Natural killer cell (primary cell): ENCODE measurements around the gene CDNF. TPM values are rescaled to one million over a fixed set of nuclear protein-coding genes. Genes with fewer than 3 reads are reported as not detected.

Experiments
- ATAC-seq, 3 donors: fragments of 150-1000 bp in 2 of 3; fragments of 200-7000 bp in 1 of 3; cut with Tn5 transposase; 1 replicate in 1 of 3; 2 replicates in 2 of 3; pipeline ENCODE4 v1.10.0; 2021; ENCODE audit warnings: mild to moderate bottlenecking in 2 of 3, moderate library complexity in 2 of 3
- DNase-seq, 2 donors: peaks; one replicate each; pipeline versions ENCODE4 v3.0.0 to v3.0.0-alpha.2; 2013 to 2021; ENCODE audit warnings: mixed read lengths in 1 of 2
- H3K27ac ChIP-seq: one replicate; pipeline ENCODE4 v1.5.1; 2013; ENCODE audit warnings: mild to moderate bottlenecking, low read length
- H3K27me3 ChIP-seq: one replicate; pipeline ENCODE4 v1.6.1; 2013; ENCODE audit warnings: low read length; ENCODE audit not compliant: control insufficient read depth, insufficient read depth
- H3K36me3 ChIP-seq: one replicate; pipeline ENCODE4 v1.6.1; 2013; ENCODE audit warnings: low read length; ENCODE audit not compliant: control insufficient read depth, insufficient read depth
- H3K4me1 ChIP-seq: one replicate; pipeline ENCODE4 v1.6.1; 2013; ENCODE audit warnings: low read length; ENCODE audit not compliant: control insufficient read depth, insufficient read depth
- H3K4me3 ChIP-seq: one replicate; pipeline ENCODE4 v1.5.1; 2013; ENCODE audit warnings: low read length
- H3K9me3 ChIP-seq: one replicate; pipeline ENCODE4 v1.6.1; 2013; ENCODE audit warnings: low read length; ENCODE audit not compliant: control insufficient read depth, insufficient read depth
- H3K27ac Mint-ChIP-seq, 2 donors: one replicate each; pipeline ENCODE4 v1.8.0; 2022; ENCODE audit warnings: mild to moderate bottlenecking in 2 of 2, mixed read lengths in 2 of 2, moderate library complexity in 1 of 2
- H3K27me3 Mint-ChIP-seq, 2 donors: one replicate each; pipeline ENCODE4 v1.8.0; 2022; ENCODE audit warnings: low read depth in 2 of 2, mixed read lengths in 2 of 2
- H3K36me3 Mint-ChIP-seq: one replicate; pipeline ENCODE4 v1.8.0; 2022; ENCODE audit warnings: mixed read lengths
- H3K4me1 Mint-ChIP-seq, 2 donors: one replicate each; pipeline ENCODE4 v1.8.0; 2022; ENCODE audit warnings: mixed read lengths in 2 of 2
- H3K4me3 Mint-ChIP-seq: one replicate; pipeline ENCODE4 v1.8.0; 2022; ENCODE audit warnings: mild to moderate bottlenecking, moderate library complexity, mixed read lengths
- H3K9me3 Mint-ChIP-seq, 2 donors: one replicate each; pipeline ENCODE4 v1.8.0; 2022; ENCODE audit warnings: mixed read lengths in 2 of 2
- CTCF ChIP-seq: fragments of 200-600 bp; IDR thresholded peaks from one replicate; pipeline ENCODE4 v1.8.0; 2022; ENCODE audit warnings: antibody characterized with exemption
- WGBS: methylation state at CpG from one replicate; pipeline ENCODE4 v1.1.7; 2013; ENCODE audit warnings: missing lambda C conversion rate; ENCODE audit not compliant: insufficient coverage; 5-methylcytosine and 5-hydroxymethylcytosine counted together
- intact Hi-C: fragments of 100-400 bp; cut with micrococcal nuclease; formaldehyde crosslinking; loops from one replicate; pipeline ENCODE4 v1.14.2; 2022
- total RNA-seq, 4 donors: library from RNA; stranded (reverse); fragments of 120-200 nt in 1 of 4; gene quantifications; one replicate each; pipeline versions ENCODE4 v1.2.3 to v1.2.4, GENCODE V29; 2013 to 2022

The CDNF gene
- total RNA-seq, 3 donors from 2014 or later (not counting 1 experiment from before 2014, with no cell fraction given): 1.8 to 2.2 (median 1.9) TPM

GRCh38 chr10:14815681-14816080, 22.2 kb downstream of the CDNF start:
- Histone ChIP-seq H3K27ac (no peak overlapping the region), H3K9me3 (no peaks in the 10 kb centered on the region), H3K4me3 (no peak overlapping the region), H3K4me1 (peaks cover 6% of the 10 kb centered on the region), H3K36me3 (no peaks in the 10 kb centered on the region), H3K27me3 (no peaks in the 10 kb centered on the region)
- no peak overlapping the region for H3K27ac Mint-ChIP-seq
- no peak for TF ChIP-seq CTCF
- no peaks in the 10 kb centered on the region for H3K9me3 Mint-ChIP-seq
- H3K4me1 Mint-ChIP-seq: peaks cover 9% of the 10 kb centered on the region in 2 donors
- no peaks in the 10 kb centered on the region for H3K36me3 Mint-ChIP-seq
- no peaks in the 10 kb centered on the region for H3K27me3 Mint-ChIP-seq
- ATAC-seq: no peak
- H3K4me3 Mint-ChIP-seq: no peak overlapping the region
- intact Hi-C loops: no loop called here
- 92% methylated on average over 6 of the region's 6 CpGs for WGBS
- no peak for DNase-seq

DNA sequence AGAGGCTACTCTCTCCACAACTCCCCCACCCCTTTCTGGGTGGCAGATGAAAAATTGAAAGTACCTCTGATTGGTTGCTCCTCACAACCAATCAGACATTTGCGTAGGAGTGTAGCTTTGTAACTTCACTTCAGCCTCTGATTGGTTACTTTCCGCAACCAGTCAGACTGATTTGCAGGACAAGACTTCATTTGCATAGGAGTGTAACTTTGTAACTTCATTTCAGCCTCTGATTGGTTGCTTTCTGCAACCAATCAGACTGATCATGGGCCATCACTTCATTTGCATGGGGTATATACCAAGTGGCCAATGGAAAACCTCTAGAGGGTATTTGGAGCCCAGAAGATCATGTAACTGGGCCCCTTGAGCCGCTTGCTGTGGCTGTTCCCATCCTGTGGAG, 25.6 kb downstream of the CDNF start:
- WGBS: 80% methylated on average over 3 of the region's 3 CpGs
- intact Hi-C loops: no loop called here
- Mint-ChIP-seq H3K9me3 (no peaks in the 10 kb centered on the region), H3K36me3 (no peaks in the 10 kb centered on the region), H3K27ac (peak overlapping the region in 1 of 2 donors; percentile 72), H3K4me3 (no peak overlapping the region), H3K4me1 (peaks cover 9% of the 10 kb centered on the region in 2 donors), H3K27me3 (no peaks in the 10 kb centered on the region)
- Histone ChIP-seq H3K27ac (no peak overlapping the region), H3K9me3 (no peaks in the 10 kb centered on the region), H3K4me3 (no peak overlapping the region), H3K36me3 (no peaks in the 10 kb centered on the region), H3K4me1 (peaks cover 6% of the 10 kb centered on the region), H3K27me3 (no peaks in the 10 kb centered on the region)
- DNase-seq (peak in 1 of 2 donors; percentile 15), ATAC-seq (peak; percentile 34 to 51 (median 43))
- no peak for TF ChIP-seq CTCF

- Mint-ChIP-seq H3K4me1 (peaks cover 9% of the 10 kb centered on the region in 2 donors), H3K27ac (no peak overlapping the region), H3K27me3 (no peaks in the 10 kb centered on the region), H3K36me3 (no peaks in the 10 kb centered on the region), H3K4me3 (no peak overlapping the region), H3K9me3 (no peaks in the 10 kb centered on the region)
- 88% methylated on average over 9 of the region's 9 CpGs for WGBS
- TF ChIP-seq CTCF: no peak
- ATAC-seq: no peak
- Histone ChIP-seq H3K36me3 (no peaks in the 10 kb centered on the region), H3K27me3 (no peaks in the 10 kb centered on the region), H3K9me3 (no peaks in the 10 kb centered on the region), H3K4me1 (peaks cover 6% of the 10 kb centered on the region), H3K27ac (no peak overlapping the region), H3K4me3 (no peak overlapping the region)
- intact Hi-C loops: no loop called here
- DNase-seq: no peak
Observed at GRCh38 chr10:14810969-14811953, 26.6 kb downstream of the CDNF start.
